ENCODE measurements around the gene SPATA20. TPM values are rescaled to one million over a fixed set of nuclear protein-coding genes. Genes with fewer than 3 reads are reported as not detected.

SPATA20 gene
- total and polyA plus RNA-seq, 4 donors, result 31.5 to 45.9 (median 44.0) TPM

GRCh38 chr17:50570528-50570927 is 23.6 kb downstream of the SPATA20 start:
- Histone ChIP-seq H3K27ac (ENCODE audit: low read depth, low read length) (no peak overlapping the region), H3K4me1 (ENCODE audit: control insufficient read depth, insufficient read depth, low read length) (peaks cover 40% of the 10 kb centered on the region), H3K9me3 (ENCODE audit: control insufficient read depth, insufficient read depth, low read length) (no peaks in the 10 kb centered on the region), H3K36me3 (ENCODE audit: control insufficient read depth, insufficient read depth, low read length) (peaks cover 46% of the 10 kb centered on the region), H3K27me3 (ENCODE audit: control insufficient read depth, insufficient read depth, low read length) (no peaks in the 10 kb centered on the region), H3K4me3 (ENCODE audit: low read depth, low read length) (no peak overlapping the region)
- DNase-seq (ENCODE audit: low read depth in 4 of 6, low spot score in 6 of 6), result peak in 1 of 6 donors; percentile 81
- WGBS (ENCODE audit: insufficient coverage), result 71% methylated on average over 6 of the region's 7 CpGs

DNA sequence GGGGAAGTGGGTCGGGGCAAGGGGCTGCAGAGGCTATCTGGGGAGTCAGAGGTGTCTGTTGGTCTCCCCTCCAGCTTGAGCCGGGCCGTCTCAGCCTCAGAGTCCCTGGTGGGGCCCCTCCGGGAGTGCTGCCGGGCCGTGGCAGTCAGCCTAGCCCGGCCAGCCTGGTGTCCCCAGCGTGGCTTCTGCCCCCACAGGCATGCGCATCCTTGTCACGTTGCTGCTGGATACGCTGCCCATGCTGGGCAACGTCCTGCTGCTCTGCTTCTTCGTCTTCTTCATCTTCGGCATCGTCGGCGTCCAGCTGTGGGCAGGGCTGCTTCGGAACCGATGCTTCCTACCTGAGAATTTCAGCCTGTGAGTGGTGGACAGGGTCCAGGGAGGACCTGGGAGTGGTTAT is 24.7 kb downstream of the SPATA20 start:
- no peak overlapping the region for H3K27ac ChIP-seq (ENCODE audit: low read depth, low read length)
- no peak for DNase-seq (ENCODE audit: low read depth in 4 of 6, low spot score in 6 of 6)
- no peaks in the 10 kb centered on the region for H3K9me3 ChIP-seq (ENCODE audit: control insufficient read depth, insufficient read depth, low read length)
- H3K4me3 ChIP-seq (ENCODE audit: low read depth, low read length), result no peak overlapping the region
- no peaks in the 10 kb centered on the region for H3K27me3 ChIP-seq (ENCODE audit: control insufficient read depth, insufficient read depth, low read length)
- WGBS (ENCODE audit: insufficient coverage), result 73% methylated on average over 18 of the region's 19 CpGs
- H3K4me1 ChIP-seq (ENCODE audit: control insufficient read depth, insufficient read depth, low read length), result peaks cover 31% of the 10 kb centered on the region
- H3K36me3 ChIP-seq (ENCODE audit: control insufficient read depth, insufficient read depth, low read length), result peaks cover 57% of the 10 kb centered on the region

GRCh38 chr17:50572541-50572940 is 25.6 kb downstream of the SPATA20 start:
- Histone ChIP-seq H3K4me3 (ENCODE audit: low read depth, low read length) (no peak overlapping the region), H3K4me1 (ENCODE audit: control insufficient read depth, insufficient read depth, low read length) (peaks cover 23% of the 10 kb centered on the region), H3K27me3 (ENCODE audit: control insufficient read depth, insufficient read depth, low read length) (no peaks in the 10 kb centered on the region), H3K36me3 (ENCODE audit: control insufficient read depth, insufficient read depth, low read length) (peaks cover 62% of the 10 kb centered on the region), H3K27ac (ENCODE audit: low read depth, low read length) (no peak overlapping the region), H3K9me3 (ENCODE audit: control insufficient read depth, insufficient read depth, low read length) (no peaks in the 10 kb centered on the region)
- DNase-seq (ENCODE audit: low read depth in 4 of 6, low spot score in 6 of 6), result no peak
- WGBS (ENCODE audit: insufficient coverage), result 95% methylated on average over 17 of the region's 20 CpGs

DNA sequence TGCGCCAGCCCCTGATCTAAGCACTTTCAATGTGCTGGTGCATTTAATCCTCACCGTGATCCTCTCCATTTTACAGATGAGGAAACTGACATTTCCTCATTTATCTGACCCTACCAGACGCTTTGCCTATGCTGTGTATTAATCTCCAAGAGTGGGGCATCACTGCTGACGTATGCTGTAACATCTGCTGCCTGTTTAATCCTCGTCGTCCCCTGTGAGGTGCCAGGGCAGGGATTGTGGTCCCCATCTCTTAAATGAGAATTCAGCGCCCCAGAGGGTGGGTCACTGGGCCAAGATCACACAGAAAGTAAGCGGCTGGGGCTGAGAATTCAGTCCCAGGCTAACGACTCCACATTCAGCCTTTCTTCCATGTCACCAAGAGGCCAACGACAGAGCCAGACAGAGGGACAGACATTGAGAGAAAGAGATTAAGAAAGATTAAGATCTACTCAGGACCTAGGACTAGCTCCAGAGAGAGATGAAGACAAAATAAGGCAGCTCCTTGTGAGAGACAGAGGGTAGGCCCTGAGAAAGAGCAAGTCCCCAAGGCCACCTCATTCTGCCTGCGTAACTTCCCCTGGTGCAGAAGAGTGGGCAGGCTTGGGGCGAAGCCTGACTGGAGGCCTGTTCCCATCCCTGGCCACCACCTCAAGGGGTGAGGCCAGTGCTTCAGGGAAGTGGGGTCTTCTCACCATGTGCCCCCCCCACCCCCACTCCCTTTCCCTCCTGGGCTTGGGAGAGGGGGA is 27.1 kb downstream of the SPATA20 start:
- no peak for DNase-seq (ENCODE audit: low read depth in 4 of 6, low spot score in 6 of 6)
- H3K9me3 ChIP-seq (ENCODE audit: control insufficient read depth, insufficient read depth, low read length), result no peaks in the 10 kb centered on the region
- WGBS (ENCODE audit: insufficient coverage), result 73% methylated on average over 9 of the region's 12 CpGs
- H3K4me1 ChIP-seq (ENCODE audit: control insufficient read depth, insufficient read depth, low read length), result peaks cover 22% of the 10 kb centered on the region
- H3K27ac ChIP-seq (ENCODE audit: low read depth, low read length), result no peak overlapping the region
- no peak overlapping the region for H3K4me3 ChIP-seq (ENCODE audit: low read depth, low read length)
- peaks cover 68% of the 10 kb centered on the region for H3K36me3 ChIP-seq (ENCODE audit: control insufficient read depth, insufficient read depth, low read length)
- no peaks in the 10 kb centered on the region for H3K27me3 ChIP-seq (ENCODE audit: control insufficient read depth, insufficient read depth, low read length)

GRCh38 chr17:50575581-50576210 is 28.7 kb downstream of the SPATA20 start:
- 79% methylated on average over 29 of the region's 33 CpGs for WGBS (ENCODE audit: insufficient coverage)

DNA sequence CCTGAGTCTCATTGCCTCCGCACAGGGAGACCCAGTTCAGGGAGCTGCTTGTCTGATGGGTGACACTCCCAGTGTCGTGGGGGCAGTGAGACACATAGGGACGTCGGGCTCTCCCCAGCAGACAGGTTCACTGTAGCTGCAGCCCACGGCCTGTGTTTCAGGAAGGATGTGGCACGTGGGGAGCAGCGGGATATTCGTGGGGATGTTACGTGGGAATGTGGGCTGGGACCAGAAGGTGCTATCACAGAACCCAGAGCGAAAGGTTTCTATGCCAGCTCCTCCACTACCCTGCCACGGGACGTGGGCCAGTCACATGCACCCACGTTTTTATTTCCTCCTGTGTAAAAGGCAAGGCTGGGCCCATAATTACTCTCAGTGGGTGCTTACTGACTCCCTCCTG is 29.9 kb downstream of the SPATA20 start:
- Histone ChIP-seq H3K27me3 (ENCODE audit: control insufficient read depth, insufficient read depth, low read length) (no peaks in the 10 kb centered on the region), H3K27ac (ENCODE audit: low read depth, low read length) (no peak overlapping the region), H3K4me1 (ENCODE audit: control insufficient read depth, insufficient read depth, low read length) (peaks cover 4% of the 10 kb centered on the region), H3K9me3 (ENCODE audit: control insufficient read depth, insufficient read depth, low read length) (no peaks in the 10 kb centered on the region), H3K4me3 (ENCODE audit: low read depth, low read length) (no peak overlapping the region), H3K36me3 (ENCODE audit: control insufficient read depth, insufficient read depth, low read length) (peaks cover 78% of the 10 kb centered on the region)
- 82% methylated on average over 13 of the region's 13 CpGs for WGBS (ENCODE audit: insufficient coverage)
- no peak for DNase-seq (ENCODE audit: low read depth in 4 of 6, low spot score in 6 of 6)

More at GRCh38 chr17:50575581-50576210, 28.7 kb downstream of the SPATA20 start:
- H3K27ac ChIP-seq (ENCODE audit: low read depth, low read length), result no peak overlapping the region
- no peak overlapping the region for H3K4me3 ChIP-seq (ENCODE audit: low read depth, low read length)
- peaks cover 7% of the 10 kb centered on the region for H3K4me1 ChIP-seq (ENCODE audit: control insufficient read depth, insufficient read depth, low read length)
- no peak for DNase-seq (ENCODE audit: low read depth in 4 of 6, low spot score in 6 of 6)
- peaks cover 73% of the 10 kb centered on the region for H3K36me3 ChIP-seq (ENCODE audit: control insufficient read depth, insufficient read depth, low read length)
- H3K9me3 ChIP-seq (ENCODE audit: control insufficient read depth, insufficient read depth, low read length), result no peaks in the 10 kb centered on the region
- H3K27me3 ChIP-seq (ENCODE audit: control insufficient read depth, insufficient read depth, low read length), result no peaks in the 10 kb centered on the region

DNA sequence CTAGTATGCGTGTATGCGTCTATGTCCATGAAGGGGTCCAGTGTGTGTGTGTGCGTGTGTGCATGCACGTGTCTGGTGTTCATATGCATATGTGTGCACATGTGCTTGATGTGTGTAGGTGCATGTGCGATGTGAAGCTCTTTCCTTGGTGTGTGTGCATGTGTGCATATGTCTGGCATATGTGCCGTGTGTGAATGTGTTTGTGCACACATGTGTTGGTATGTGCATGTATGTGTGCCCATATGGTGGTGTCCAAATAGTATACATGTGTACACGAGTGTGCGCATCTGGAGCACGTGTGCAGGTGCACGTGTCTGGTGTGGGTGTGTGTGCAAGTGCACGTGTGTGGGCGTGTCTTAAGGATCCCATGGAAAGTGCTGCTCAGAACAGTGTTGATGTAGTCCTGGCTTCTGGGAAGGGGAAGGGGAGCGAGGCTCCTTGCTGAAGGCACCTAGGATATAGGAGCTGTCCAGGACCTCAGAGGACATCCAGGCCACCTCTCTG is 30.5 kb downstream of the SPATA20 start:
- Histone ChIP-seq H3K9me3 (ENCODE audit: control insufficient read depth, insufficient read depth, low read length) (no peaks in the 10 kb centered on the region), H3K4me1 (ENCODE audit: control insufficient read depth, insufficient read depth, low read length) (peaks cover 7% of the 10 kb centered on the region), H3K36me3 (ENCODE audit: control insufficient read depth, insufficient read depth, low read length) (peaks cover 78% of the 10 kb centered on the region), H3K27ac (ENCODE audit: low read depth, low read length) (no peak overlapping the region), H3K4me3 (ENCODE audit: low read depth, low read length) (no peak overlapping the region), H3K27me3 (ENCODE audit: control insufficient read depth, insufficient read depth, low read length) (no peaks in the 10 kb centered on the region)
- no peak for DNase-seq (ENCODE audit: low read depth in 4 of 6, low spot score in 6 of 6)
- WGBS (ENCODE audit: insufficient coverage), result 92% methylated on average over 13 of the region's 13 CpGs

GRCh38 chr17:50578173-50578572 is 31.2 kb downstream of the SPATA20 start:
- no peaks in the 10 kb centered on the region for H3K27me3 ChIP-seq (ENCODE audit: control insufficient read depth, insufficient read depth, low read length)
- 79% methylated on average over 16 of the region's 16 CpGs for WGBS (ENCODE audit: insufficient coverage)

DNA sequence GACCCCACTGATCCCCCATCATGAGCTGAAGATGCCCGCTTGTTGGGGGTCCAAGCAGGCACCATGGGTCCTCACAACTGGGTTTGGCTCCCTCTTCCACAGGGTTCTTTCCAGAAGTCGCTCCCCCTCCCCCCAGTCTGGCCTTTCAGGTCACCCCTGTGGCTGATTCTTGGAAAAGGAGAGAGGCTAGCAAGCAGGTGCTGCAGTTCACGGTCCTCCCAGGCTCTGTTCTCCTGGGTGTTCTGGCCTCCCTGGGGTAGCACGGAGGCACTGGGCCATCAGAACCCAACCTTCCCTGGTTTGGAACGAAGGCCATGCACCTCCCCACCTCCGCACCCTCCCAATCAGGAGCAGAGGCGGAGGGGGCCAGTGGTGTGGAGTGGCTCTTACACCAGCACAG is 32.4 kb downstream of the SPATA20 start:
- 62% methylated on average over 3 of the region's 7 CpGs for WGBS (ENCODE audit: insufficient coverage)
- Histone ChIP-seq H3K27ac (ENCODE audit: low read depth, low read length) (no peak overlapping the region), H3K36me3 (ENCODE audit: control insufficient read depth, insufficient read depth, low read length) (peaks cover 78% of the 10 kb centered on the region), H3K9me3 (ENCODE audit: control insufficient read depth, insufficient read depth, low read length) (no peaks in the 10 kb centered on the region), H3K4me3 (ENCODE audit: low read depth, low read length) (no peak overlapping the region), H3K4me1 (ENCODE audit: control insufficient read depth, insufficient read depth, low read length) (peaks cover 11% of the 10 kb centered on the region), H3K27me3 (ENCODE audit: control insufficient read depth, insufficient read depth, low read length) (no peaks in the 10 kb centered on the region)
- DNase-seq (ENCODE audit: low read depth in 4 of 6, low spot score in 6 of 6), result no peak

More at GRCh38 chr17:50578173-50578572, 31.2 kb downstream of the SPATA20 start:
- peaks cover 7% of the 10 kb centered on the region for H3K4me1 ChIP-seq (ENCODE audit: control insufficient read depth, insufficient read depth, low read length)
- peaks cover 78% of the 10 kb centered on the region for H3K36me3 ChIP-seq (ENCODE audit: control insufficient read depth, insufficient read depth, low read length)
- H3K4me3 ChIP-seq (ENCODE audit: low read depth, low read length), result no peak overlapping the region
- no peak for DNase-seq (ENCODE audit: low read depth in 4 of 6, low spot score in 6 of 6)
- H3K9me3 ChIP-seq (ENCODE audit: control insufficient read depth, insufficient read depth, low read length), result no peaks in the 10 kb centered on the region
- no peak overlapping the region for H3K27ac ChIP-seq (ENCODE audit: low read depth, low read length)

Data from spinal cord (tissue), 10 donors.